ENCODE measurements around the gene MYOZ3.

The MYOZ3 gene

DNA sequence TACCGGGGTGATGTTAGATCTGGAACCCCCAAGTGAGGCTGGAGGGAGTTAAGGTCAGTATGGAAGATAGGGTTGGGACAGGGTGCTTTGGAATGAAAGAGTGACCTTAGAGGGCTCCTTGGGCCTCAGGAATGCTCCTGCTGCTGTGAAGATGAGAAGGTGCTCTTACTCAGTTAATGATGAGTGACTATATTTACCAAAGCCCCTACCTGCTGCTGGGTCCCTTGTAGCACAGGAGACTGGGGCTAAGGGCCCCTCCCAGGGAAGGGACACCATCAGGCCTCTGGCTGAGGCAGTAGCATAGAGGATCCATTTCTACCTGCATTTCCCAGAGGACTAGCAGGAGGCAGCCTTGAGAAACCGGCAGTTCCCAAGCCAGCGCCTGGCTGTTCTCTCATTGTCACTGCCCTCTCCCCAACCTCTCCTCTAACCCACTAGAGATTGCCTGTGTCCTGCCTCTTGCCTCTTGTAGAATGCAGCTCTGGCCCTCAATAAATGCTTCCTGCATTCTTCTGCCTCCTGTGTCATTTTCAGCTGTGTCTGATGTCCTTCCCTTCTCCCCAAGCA, 2.3 kb upstream of the MYOZ3 start:
- DNase-seq (ENCODE audit: low spot score) = no peak
- in situ Hi-C loops (cut with MboI; ENCODE audit: low sequenced_read_pairs, unreplicated experiment) = loop anchor here (25.0 kb wide), 1 partner anchor 196 kb away; no protein-coding TSS in a partner anchor
- TF ChIP-seq, protein P1, sequence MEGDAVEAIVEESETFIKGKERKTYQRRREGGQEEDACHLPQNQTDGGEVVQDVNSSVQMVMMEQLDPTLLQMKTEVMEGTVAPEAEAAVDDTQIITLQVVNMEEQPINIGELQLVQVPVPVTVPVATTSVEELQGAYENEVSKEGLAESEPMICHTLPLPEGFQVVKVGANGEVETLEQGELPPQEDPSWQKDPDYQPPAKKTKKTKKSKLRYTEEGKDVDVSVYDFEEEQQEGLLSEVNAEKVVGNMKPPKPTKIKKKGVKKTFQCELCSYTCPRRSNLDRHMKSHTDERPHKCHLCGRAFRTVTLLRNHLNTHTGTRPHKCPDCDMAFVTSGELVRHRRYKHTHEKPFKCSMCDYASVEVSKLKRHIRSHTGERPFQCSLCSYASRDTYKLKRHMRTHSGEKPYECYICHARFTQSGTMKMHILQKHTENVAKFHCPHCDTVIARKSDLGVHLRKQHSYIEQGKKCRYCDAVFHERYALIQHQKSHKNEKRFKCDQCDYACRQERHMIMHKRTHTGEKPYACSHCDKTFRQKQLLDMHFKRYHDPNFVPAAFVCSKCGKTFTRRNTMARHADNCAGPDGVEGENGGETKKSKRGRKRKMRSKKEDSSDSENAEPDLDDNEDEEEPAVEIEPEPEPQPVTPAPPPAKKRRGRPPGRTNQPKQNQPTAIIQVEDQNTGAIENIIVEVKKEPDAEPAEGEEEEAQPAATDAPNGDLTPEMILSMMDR (IDR thresholded peaks at IDR 0.05; ENCODE audit: borderline replicate concordance, control extremely low read depth, extremely low read depth, insufficient read depth, missing control alignments) = no peak

DNA sequence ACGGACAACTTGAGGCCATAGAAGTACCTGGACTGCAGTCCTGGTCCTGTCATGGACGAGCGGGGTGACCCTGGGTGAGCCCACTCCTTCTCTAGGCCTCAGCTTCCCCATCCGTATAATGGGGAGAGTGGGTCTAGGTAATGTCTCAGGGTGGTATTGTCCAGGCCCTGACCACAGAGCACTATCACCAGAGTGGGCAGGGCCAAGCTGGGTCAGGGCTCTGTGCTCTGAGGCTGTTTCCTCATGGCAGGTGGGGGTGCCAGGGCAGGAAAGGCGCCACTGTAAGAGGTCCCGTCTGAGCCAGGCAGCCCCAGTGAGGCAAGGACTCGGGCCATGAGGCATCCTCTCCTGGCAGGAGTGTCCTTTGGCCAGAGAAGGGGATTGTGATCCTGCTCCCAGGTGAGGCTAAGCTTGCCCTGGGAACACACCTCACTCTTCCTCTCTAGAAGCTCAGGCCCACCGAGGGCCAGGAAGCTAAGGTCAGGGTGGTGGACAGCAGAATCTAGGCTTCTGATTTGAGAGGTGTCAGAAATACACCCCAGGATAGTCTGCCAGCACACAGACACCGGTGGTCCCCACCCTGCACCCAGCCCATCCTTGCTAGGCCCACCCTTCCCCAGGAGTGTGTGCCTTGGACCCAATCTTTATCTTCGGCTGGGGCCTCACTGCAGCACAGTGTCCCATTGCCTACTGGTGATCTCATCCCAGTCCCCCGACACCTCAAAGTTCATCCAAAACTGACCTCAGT, 1.5 kb upstream of the MYOZ3 start:
- DNase-seq (ENCODE audit: low spot score) = no peak
- in situ Hi-C loops (cut with MboI; ENCODE audit: low sequenced_read_pairs, unreplicated experiment) = loop anchor here (25.0 kb wide), 1 partner anchor 197 kb away; no protein-coding TSS in a partner anchor

DNA sequence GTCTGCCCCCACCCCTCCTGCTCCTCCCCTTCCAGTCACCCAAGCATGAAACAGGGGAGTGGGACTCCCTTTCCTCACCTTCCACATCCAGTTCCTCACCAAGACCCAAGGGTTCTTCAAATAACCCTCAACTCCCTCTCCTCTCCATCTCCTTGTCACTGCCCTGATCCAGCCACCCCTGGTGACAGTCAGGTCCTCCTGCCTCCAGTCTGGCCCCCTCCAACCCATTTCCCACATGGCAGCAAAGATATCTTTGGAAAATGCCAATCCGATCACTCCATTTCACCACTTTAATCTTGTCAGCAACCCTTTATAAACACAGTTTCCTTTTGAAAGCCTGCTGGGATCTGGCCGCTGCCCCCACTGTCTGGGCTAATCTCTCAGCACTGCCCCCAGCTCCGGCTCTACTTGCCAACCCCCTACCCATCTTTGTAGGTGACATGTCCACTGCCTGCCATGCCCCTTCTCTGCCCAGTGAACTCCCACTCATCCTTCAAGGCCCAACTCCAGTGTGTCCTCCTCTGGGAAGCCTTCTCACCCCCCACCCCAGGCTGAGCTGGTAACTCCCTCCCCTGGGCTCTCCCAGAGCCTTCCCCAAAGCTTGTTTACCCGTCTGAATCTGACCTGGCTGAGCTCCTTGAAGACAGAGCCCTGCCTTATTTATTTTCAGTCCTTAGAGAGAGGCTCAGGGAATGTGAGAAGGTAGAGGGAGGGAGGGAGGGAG, 781 bp upstream of the MYOZ3 start:
- no peak for DNase-seq (ENCODE audit: low spot score)
- TF ChIP-seq, protein P1 (IDR thresholded peaks at IDR 0.05; ENCODE audit: borderline replicate concordance, control extremely low read depth, extremely low read depth, insufficient read depth, missing control alignments) = no peak
- in situ Hi-C loops (cut with MboI; ENCODE audit: low sequenced_read_pairs, unreplicated experiment) = loop anchor here (25.0 kb wide), 1 partner anchor 198 kb away; no protein-coding TSS in a partner anchor

More for the DNA sequence above, 1.5 kb upstream of the MYOZ3 start:
- TF ChIP-seq, protein P1 (IDR thresholded peaks at IDR 0.05; ENCODE audit: borderline replicate concordance, control extremely low read depth, extremely low read depth, insufficient read depth, missing control alignments) = no peak

DNA sequence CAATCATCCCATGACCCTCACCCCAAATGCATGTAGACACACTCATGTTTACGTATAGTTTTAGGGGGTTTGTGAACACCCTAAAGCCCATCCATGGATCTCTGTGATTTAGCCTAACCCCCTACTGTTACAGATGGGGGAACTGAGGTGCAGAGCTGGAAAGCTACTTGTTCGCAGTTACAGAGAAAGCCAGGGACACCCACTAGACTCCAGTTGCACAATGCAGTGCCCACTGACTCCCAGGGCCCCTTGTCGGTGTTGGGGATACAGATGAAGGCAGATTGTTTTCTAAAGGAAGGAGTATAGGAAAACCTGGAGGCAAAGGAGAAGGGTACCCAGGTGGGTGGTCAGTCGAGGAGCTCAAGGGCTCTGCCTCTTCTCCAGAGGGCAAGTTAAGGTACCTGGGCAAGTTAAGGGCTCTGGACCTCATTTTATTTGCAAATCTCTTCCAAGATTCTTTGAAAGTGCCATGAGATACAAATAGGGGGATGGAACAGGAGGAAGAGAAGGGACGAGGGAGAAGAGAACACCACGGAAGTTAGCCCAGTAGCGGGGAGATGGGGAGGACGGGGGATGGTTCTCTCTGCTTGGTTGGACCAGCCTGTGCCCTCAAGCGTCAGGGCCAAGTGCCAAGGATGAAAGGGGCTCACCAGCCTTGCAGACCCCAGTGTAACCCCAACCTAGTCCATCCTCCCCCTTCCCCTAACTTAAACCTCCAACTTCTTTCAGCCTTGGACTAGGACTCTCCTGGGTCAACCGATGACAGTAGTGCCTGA, 958 bp downstream of the MYOZ3 start:
- in situ Hi-C loops (cut with MboI; ENCODE audit: low sequenced_read_pairs, unreplicated experiment) = loop anchor here (25.0 kb wide), 1 partner anchor 200 kb away; no protein-coding TSS in a partner anchor
- no peak for DNase-seq (ENCODE audit: low spot score)
- TF ChIP-seq, protein P1 (IDR thresholded peaks at IDR 0.05; ENCODE audit: borderline replicate concordance, control extremely low read depth, extremely low read depth, insufficient read depth, missing control alignments) = no peak

DNA sequence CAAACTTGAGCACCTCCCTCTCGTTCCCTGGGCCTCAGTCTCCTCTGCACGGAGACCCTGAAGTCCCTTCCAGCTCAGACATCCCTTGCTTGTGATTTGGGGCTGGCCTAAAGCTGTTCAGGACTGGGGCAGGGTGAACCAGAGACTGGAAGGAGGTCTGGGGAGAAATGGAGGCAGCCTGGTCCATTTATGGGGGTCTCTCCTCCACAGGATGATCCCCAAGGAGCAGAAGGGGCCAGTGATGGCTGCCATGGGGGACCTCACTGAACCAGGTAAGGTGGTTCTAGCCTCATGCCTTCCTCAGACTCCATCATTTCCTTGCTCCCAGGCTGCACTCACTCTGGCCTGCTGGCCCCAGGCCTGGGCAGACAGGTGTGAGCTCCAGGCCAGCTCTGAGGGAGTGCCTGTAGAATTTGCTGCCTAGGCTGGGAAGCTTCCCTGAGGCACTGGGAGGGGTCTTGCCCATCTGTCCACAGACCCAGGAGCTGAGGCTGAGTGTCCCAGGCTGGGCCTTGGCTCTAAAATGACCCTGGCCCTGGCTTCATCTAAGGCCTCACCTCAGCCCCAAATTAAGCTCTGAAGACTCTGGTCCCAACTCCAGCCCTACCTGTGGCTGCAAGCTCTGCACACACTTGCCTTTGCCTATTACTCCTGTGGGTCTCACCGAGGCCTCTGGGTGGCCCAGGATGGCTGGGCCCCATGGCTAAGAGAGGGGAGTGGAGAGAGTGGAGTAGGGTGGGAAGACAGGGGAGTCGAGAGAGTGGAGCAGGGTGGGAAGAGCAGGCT, 1.9 kb downstream of the MYOZ3 start:
- DNase-seq (ENCODE audit: low spot score) = no peak
- in situ Hi-C loops (cut with MboI; ENCODE audit: low sequenced_read_pairs, unreplicated experiment) = loop anchor here (25.0 kb wide), 1 partner anchor 201 kb away; no protein-coding TSS in a partner anchor
- TF ChIP-seq, protein P1 (IDR thresholded peaks at IDR 0.05; ENCODE audit: borderline replicate concordance, control extremely low read depth, extremely low read depth, insufficient read depth, missing control alignments) = no peak

Measured in GM13976 (cell line).